ENCODE results near the gene STXBP3.

STXBP3 gene

DNA sequence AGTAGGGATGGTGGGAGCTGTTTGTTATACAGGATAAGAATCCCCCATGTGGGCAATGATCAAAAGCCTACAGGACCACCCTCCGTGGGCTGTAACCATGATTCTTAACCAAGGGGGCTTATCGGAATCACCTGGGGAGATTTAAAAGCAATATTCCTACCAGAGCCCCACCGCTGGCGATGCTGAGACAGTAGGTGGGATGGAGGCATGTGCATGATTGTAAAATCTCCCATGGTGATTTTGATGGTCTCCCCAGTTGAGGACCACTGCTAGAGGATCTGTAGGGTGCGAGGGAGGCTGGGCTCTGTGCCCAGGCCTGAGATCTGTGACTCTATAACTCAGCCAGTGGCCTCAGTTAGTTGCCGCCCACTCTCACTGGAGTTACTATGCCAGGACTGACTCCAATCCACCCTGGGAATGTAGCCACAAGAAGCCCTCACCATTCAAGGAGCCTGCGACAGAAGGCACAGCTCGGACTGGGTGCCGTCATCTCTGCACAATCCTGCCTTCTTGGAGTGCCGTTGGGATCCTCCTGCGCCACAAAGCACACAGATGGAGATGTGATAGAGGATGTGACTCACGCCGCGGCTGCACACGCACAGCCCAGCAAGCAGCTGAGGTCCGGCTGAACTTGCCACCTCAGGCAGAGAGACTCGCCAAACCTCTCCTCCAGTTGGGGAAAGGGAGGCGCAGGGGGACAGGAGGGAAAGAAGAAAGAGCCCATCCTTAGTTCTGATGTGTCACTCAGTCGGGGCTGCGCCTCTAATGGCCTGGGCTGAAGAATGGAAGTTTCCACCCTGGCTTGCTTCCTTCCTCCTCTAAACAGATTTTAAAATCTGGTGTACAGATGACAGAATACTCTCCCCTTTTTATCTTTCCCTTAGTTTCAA is 83.9 kb downstream of the STXBP3 start:
- no peak overlapping the region for H2AFZ ChIP-seq (ENCODE audit: low read length)
- no peak for DNase-seq
- no peaks in the 10 kb centered on the region for H3K79me2 ChIP-seq (ENCODE audit: low read length)
- no peaks in the 10 kb centered on the region for H3K9me2 ChIP-seq (replicated peaks; ENCODE audit: insufficient read depth, low read length)
- H3K9ac ChIP-seq (ENCODE audit: low read length), result no peak overlapping the region
- TF ChIP-seq EZH2 (optimal IDR thresholded peaks at IDR 0.05; ENCODE audit: low read depth, low read length) (no peak), EZH2phosphoT487 (IDR thresholded peaks at IDR 0.05; ENCODE audit: low read length) (no peak)
- TF ChIP-seq, protein P1, sequence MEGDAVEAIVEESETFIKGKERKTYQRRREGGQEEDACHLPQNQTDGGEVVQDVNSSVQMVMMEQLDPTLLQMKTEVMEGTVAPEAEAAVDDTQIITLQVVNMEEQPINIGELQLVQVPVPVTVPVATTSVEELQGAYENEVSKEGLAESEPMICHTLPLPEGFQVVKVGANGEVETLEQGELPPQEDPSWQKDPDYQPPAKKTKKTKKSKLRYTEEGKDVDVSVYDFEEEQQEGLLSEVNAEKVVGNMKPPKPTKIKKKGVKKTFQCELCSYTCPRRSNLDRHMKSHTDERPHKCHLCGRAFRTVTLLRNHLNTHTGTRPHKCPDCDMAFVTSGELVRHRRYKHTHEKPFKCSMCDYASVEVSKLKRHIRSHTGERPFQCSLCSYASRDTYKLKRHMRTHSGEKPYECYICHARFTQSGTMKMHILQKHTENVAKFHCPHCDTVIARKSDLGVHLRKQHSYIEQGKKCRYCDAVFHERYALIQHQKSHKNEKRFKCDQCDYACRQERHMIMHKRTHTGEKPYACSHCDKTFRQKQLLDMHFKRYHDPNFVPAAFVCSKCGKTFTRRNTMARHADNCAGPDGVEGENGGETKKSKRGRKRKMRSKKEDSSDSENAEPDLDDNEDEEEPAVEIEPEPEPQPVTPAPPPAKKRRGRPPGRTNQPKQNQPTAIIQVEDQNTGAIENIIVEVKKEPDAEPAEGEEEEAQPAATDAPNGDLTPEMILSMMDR (IDR thresholded peaks at IDR 0.05; ENCODE audit: low read length), result no peak
- no peaks in the 10 kb centered on the region for H3K27me3 ChIP-seq (replicated peaks; ENCODE audit: insufficient read depth, low read length)
- no peaks in the 10 kb centered on the region for H3K4me1 ChIP-seq (ENCODE audit: low read length)
- H3K4me3 ChIP-seq (ENCODE audit: low read length), result no peak overlapping the region
- no peak overlapping the region for H3K4me2 ChIP-seq (ENCODE audit: low read depth, low read length)
- H3F3A ChIP-seq (ENCODE audit: insufficient read depth, low read length), result no peaks in the 10 kb centered on the region
- H3K36me3 ChIP-seq (replicated peaks; ENCODE audit: insufficient read depth, low read length), result no peaks in the 10 kb centered on the region
- no peaks in the 10 kb centered on the region for H4K20me1 ChIP-seq (ENCODE audit: insufficient read depth, low read length)
- H3K27ac ChIP-seq (ENCODE audit: low read length), result no peak overlapping the region
- H3K9me3 ChIP-seq (replicated peaks; ENCODE audit: insufficient read depth, low read length), result no peaks in the 10 kb centered on the region

DNA sequence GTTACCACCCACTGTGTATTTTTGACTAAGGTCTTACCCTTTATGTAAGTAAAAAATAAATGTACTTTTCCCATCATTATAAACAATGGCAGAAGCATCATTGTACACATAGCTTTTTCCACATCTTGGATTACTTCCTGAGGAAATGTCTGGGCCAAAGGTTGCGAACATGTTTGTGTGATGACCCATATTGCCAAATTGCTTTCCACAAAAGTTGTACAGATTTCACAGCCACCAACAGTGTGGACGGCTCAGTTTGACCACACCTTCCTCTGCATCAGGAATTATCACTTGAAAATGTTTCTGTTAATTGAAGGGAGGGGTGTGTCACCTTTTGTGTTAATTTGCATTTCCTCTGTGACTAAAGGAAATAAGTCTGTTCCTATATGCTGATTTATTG is 84.8 kb downstream of the STXBP3 start:
- H2AFZ ChIP-seq (ENCODE audit: low read length), result no peak overlapping the region
- H3K9ac ChIP-seq (ENCODE audit: low read length), result no peak overlapping the region

GRCh38 chr1:108832929-108833328 is 86.5 kb downstream of the STXBP3 start:
- no peaks in the 10 kb centered on the region for H3K4me1 ChIP-seq (ENCODE audit: low read length)
- no peak for DNase-seq
- no peak overlapping the region for H3K27ac ChIP-seq (ENCODE audit: low read length)

More for the DNA sequence above, 84.8 kb downstream of the STXBP3 start:
- Histone ChIP-seq H3K36me3 (replicated peaks; ENCODE audit: insufficient read depth, low read length) (no peaks in the 10 kb centered on the region), H3K9me3 (replicated peaks; ENCODE audit: insufficient read depth, low read length) (no peaks in the 10 kb centered on the region), H3K79me2 (ENCODE audit: low read length) (no peaks in the 10 kb centered on the region), H3F3A (ENCODE audit: insufficient read depth, low read length) (no peaks in the 10 kb centered on the region), H3K4me3 (ENCODE audit: low read length) (no peak overlapping the region), H4K20me1 (ENCODE audit: insufficient read depth, low read length) (no peaks in the 10 kb centered on the region), H3K4me1 (ENCODE audit: low read length) (no peaks in the 10 kb centered on the region), H3K4me2 (ENCODE audit: low read depth, low read length) (no peak overlapping the region), H3K27me3 (replicated peaks; ENCODE audit: insufficient read depth, low read length) (no peaks in the 10 kb centered on the region), H3K27ac (ENCODE audit: low read length) (no peak overlapping the region), H3K9me2 (replicated peaks; ENCODE audit: insufficient read depth, low read length) (no peaks in the 10 kb centered on the region)
- no peak for TF ChIP-seq EZH2phosphoT487 (IDR thresholded peaks at IDR 0.05; ENCODE audit: low read length)
- TF ChIP-seq EZH2 (optimal IDR thresholded peaks at IDR 0.05; ENCODE audit: low read depth, low read length), result no peak
- TF ChIP-seq, protein P1 (IDR thresholded peaks at IDR 0.05; ENCODE audit: low read length), result no peak
- DNase-seq, result no peak

More at GRCh38 chr1:108832929-108833328, 86.5 kb downstream of the STXBP3 start:
- H3K9me2 ChIP-seq (replicated peaks; ENCODE audit: insufficient read depth, low read length), result no peaks in the 10 kb centered on the region
- no peaks in the 10 kb centered on the region for H3F3A ChIP-seq (ENCODE audit: insufficient read depth, low read length)
- no peaks in the 10 kb centered on the region for H3K36me3 ChIP-seq (replicated peaks; ENCODE audit: insufficient read depth, low read length)
- H2AFZ ChIP-seq (ENCODE audit: low read length), result no peak overlapping the region
- H3K79me2 ChIP-seq (ENCODE audit: low read length), result no peaks in the 10 kb centered on the region
- H3K9ac ChIP-seq (ENCODE audit: low read length), result no peak overlapping the region
- H3K9me3 ChIP-seq (replicated peaks; ENCODE audit: insufficient read depth, low read length), result no peaks in the 10 kb centered on the region
- no peak overlapping the region for H3K4me2 ChIP-seq (ENCODE audit: low read depth, low read length)
- no peak for TF ChIP-seq EZH2phosphoT487 (IDR thresholded peaks at IDR 0.05; ENCODE audit: low read length)
- TF ChIP-seq, protein P1 (IDR thresholded peaks at IDR 0.05; ENCODE audit: low read length), result no peak
- no peak for TF ChIP-seq EZH2 (optimal IDR thresholded peaks at IDR 0.05; ENCODE audit: low read depth, low read length)
- no peak overlapping the region for H3K4me3 ChIP-seq (ENCODE audit: low read length)
- H4K20me1 ChIP-seq (ENCODE audit: insufficient read depth, low read length), result no peaks in the 10 kb centered on the region
- H3K27me3 ChIP-seq (replicated peaks; ENCODE audit: insufficient read depth, low read length), result no peaks in the 10 kb centered on the region
